HCT116 (cell line): Measurements from ENCODE around the gene TEAD3. TPM values are rescaled to one million over a fixed set of nuclear protein-coding genes. Genes with fewer than 3 reads are reported as not detected.

ENCODE experiments used
- ATAC-seq: fragments of 200-7000 bp; cut with Tn5 transposase; 2 replicates; pipeline ENCODE4 v1.9.1; 2020; ENCODE audit warnings: mild to moderate bottlenecking, moderate library complexity
- BruUV-seq: library from RNA; stranded (reverse); fragments of 400-500 nt; replicated peaks from 2 replicates; lab custom pipeline; 2021; lab: Mats Ljungman, UMichigan
- CTCF ChIA-PET: fragments of 300-600 bp; sonication (Branson Sonifier 250); formaldehyde crosslinking; loops from one replicate; lab custom pipeline; 2021; ENCODE audit warnings: antibody characterized with exemption; lab: Charles Lee
- POLR2A ChIA-PET: fragments of 300-600, 350-600 bp; sonication (Branson Sonifier 250); formaldehyde crosslinking; loops from one replicate; lab custom pipeline; 2021; ENCODE audit warnings: antibody characterized with exemption; lab: Charles Lee
- RAD21 ChIA-PET, 2 experiments: fragments of 300-600 bp; sonication (Branson Sonifier 250); formaldehyde crosslinking; loops; one replicate each; lab custom pipeline; 2023; ENCODE audit warnings: low total read pairs in 2 of 2; ENCODE audit not compliant: uncharacterized antibody in 2 of 2, unreplicated experiment in 2 of 2, low non-redundant PET in 1 of 2; lab: Charles Lee
- DNase-seq: peaks from one replicate; pipeline ENCODE4 v3.0.0-alpha.2; 2010; ENCODE audit warnings: low read depth, low spot score
- H2AFZ ChIP-seq: fragments of 200-600 bp; shearing (Covaris generic), sonication (generic); 2 replicates; pipeline ENCODE4 v1.6.1; 2017; ENCODE audit warnings: low read depth, mixed run types, mixed read lengths, antibody characterized with exemption, low read length; ENCODE audit not compliant: poor library complexity, severe bottlenecking
- H3K27ac ChIP-seq: 2 replicates; pipeline ENCODE4 v1.5.1; 2012; ENCODE audit warnings: low read depth, low read length
- H3K27me3 ChIP-seq: fragments of 200-600 bp; sonication (generic); 2 replicates; pipeline ENCODE4 v1.6.1; 2016; ENCODE audit warnings: mixed run types, low read length, mixed read lengths; ENCODE audit not compliant: insufficient read depth
- H3K36me3 ChIP-seq, 2 experiments: fragments of 200-500 bp in 1 of 2; fragments of 200-600 bp in 1 of 2; sonication (Bioruptor generic) in 1 of 2; sonication (generic) in 1 of 2; 2 replicates each; pipeline versions ENCODE4 v1.5.1 to v1.6.1; 2014 to 2016; ENCODE audit warnings: low read length in 2 of 2, inconsistent platforms in 1 of 2, mixed read lengths in 1 of 2, mixed run types in 1 of 2; ENCODE audit not compliant: insufficient read depth in 2 of 2, control insufficient read depth in 1 of 2
- H3K4me1 ChIP-seq, 2 experiments: fragments of 200-600 bp in 1 of 2; sonication (generic) in 1 of 2; 2 replicates each; pipeline versions ENCODE4 v1.5.1 to v1.6.1; 2012 to 2017; ENCODE audit warnings: low read length in 2 of 2, inconsistent platforms in 1 of 2, mild to moderate bottlenecking in 1 of 2, mixed read lengths in 1 of 2, mixed run types in 1 of 2, moderate library complexity in 1 of 2; ENCODE audit not compliant: insufficient read depth in 2 of 2, control insufficient read depth in 1 of 2
- H3K4me2 ChIP-seq: fragments of 200-600 bp; sonication (generic); 2 replicates; pipeline ENCODE4 v1.6.1; 2017; ENCODE audit warnings: mixed run types, low read length, mixed read lengths
- H3K4me3 ChIP-seq, 2 experiments: fragments of 200-600 bp in 1 of 2; sonication (generic) in 1 of 2; replicated peaks in 1 of 2; 2 replicates each; pipeline ENCODE4 v1.5.1; 2011 to 2016; ENCODE audit warnings: low read length in 2 of 2, control low read depth in 1 of 2, low read depth in 1 of 2, mild to moderate bottlenecking in 1 of 2, mixed read lengths in 1 of 2, mixed run types in 1 of 2
- H3K79me2 ChIP-seq: fragments of 200-600 bp; sonication (generic); 2 replicates; pipeline ENCODE4 v1.6.1; 2017; ENCODE audit warnings: mild to moderate bottlenecking, mixed run types, low read length, moderate library complexity, mixed read lengths; ENCODE audit not compliant: insufficient read depth
- H3K9ac ChIP-seq: fragments of 200-600 bp; sonication (generic); 2 replicates; pipeline ENCODE4 v1.6.1; 2016; ENCODE audit warnings: low read length, mixed read lengths
- H3K9me2 ChIP-seq: fragments of 200-600 bp; sonication (generic), shearing (Covaris generic); 2 replicates; pipeline ENCODE4 v1.6.1; 2017; ENCODE audit warnings: mixed run types, mild to moderate bottlenecking, moderate library complexity; ENCODE audit not compliant: insufficient read depth
- H3K9me3 ChIP-seq, 2 experiments: fragments of 200-500 bp in 1 of 2; fragments of 200-600 bp in 1 of 2; sonication (Bioruptor generic) in 1 of 2; sonication (generic) in 1 of 2; 2 replicates each; pipeline ENCODE4 v1.6.1; 2014 to 2017; ENCODE audit warnings: low read length in 2 of 2, mixed read lengths in 2 of 2, inconsistent platforms in 1 of 2, low read depth in 1 of 2, mild to moderate bottlenecking in 1 of 2, mixed run types in 1 of 2, moderate library complexity in 1 of 2; ENCODE audit not compliant: control insufficient read depth in 1 of 2, insufficient read depth in 1 of 2
- H4K20me1 ChIP-seq: fragments of 200-600 bp; sonication (generic), shearing (Covaris generic); 2 replicates; pipeline ENCODE4 v1.6.1; 2017; ENCODE audit warnings: mixed run types, mild to moderate bottlenecking, moderate library complexity; ENCODE audit not compliant: insufficient read depth
- ATF3 ChIP-seq: IDR thresholded peaks from 2 replicates; pipeline ENCODE4 v1.6.1; 2012
- CEBPB ChIP-seq: IDR thresholded peaks from 2 replicates; pipeline ENCODE4 v1.6.1; 2012; ENCODE audit warnings: low read depth
- EGR1 ChIP-seq: IDR thresholded peaks from 2 replicates; pipeline ENCODE4 v1.6.1; 2012; ENCODE audit warnings: low read depth
- EZH2 ChIP-seq: fragments of 200-600 bp; sonication (generic); IDR thresholded peaks from 2 replicates; pipeline ENCODE4 v1.6.1; 2017; ENCODE audit warnings: antibody characterized with exemption, mixed run types
- EZH2phosphoT487 ChIP-seq: fragments of 200-600 bp; IDR thresholded peaks from 2 replicates; pipeline ENCODE4 v1.6.1; 2018; ENCODE audit warnings: antibody characterized with exemption, borderline replicate concordance
- FOSL1 ChIP-seq: IDR thresholded peaks from 2 replicates; pipeline ENCODE4 v1.6.1; 2012; ENCODE audit warnings: low read depth
- JUND ChIP-seq: IDR thresholded peaks from 2 replicates; pipeline ENCODE4 v1.6.1; 2012
- MAX ChIP-seq: IDR thresholded peaks from 2 replicates; pipeline ENCODE4 v1.6.1; 2012
- POLR2A ChIP-seq: IDR thresholded peaks from 2 replicates; pipeline ENCODE4 v1.7.0; 2011; ENCODE audit warnings: borderline replicate concordance; ENCODE audit not compliant: insufficient read depth, insufficient read length; ENCODE audit errors: extremely low read depth
- POLR2AphosphoS5 ChIP-seq: IDR thresholded peaks from 2 replicates; pipeline ENCODE4 v1.6.1; 2011; ENCODE audit warnings: mild to moderate bottlenecking, low read depth, low read length, moderate library complexity
- RAD21 ChIP-seq: IDR thresholded peaks from 2 replicates; pipeline ENCODE4 v1.6.1; 2012; ENCODE audit warnings: low read depth, mild to moderate bottlenecking
- SIN3A ChIP-seq: IDR thresholded peaks from 2 replicates; pipeline ENCODE4 v1.6.1; 2012; ENCODE audit warnings: low read depth
- ZFX ChIP-seq: fragments of 450-650 bp; IDR thresholded peaks from 2 replicates; pipeline ENCODE4 v1.6.1; 2017
- ZNF274 ChIP-seq: fragments of 200-500 bp; sonication (Bioruptor generic); IDR thresholded peaks from 2 replicates; pipeline ENCODE4 v1.6.1; 2014; ENCODE audit warnings: mild to moderate bottlenecking, low read depth, low read length, inconsistent platforms
- intact Hi-C: fragments of 100-400 bp; cut with micrococcal nuclease; formaldehyde crosslinking; loops from 2 replicates; pipeline ENCODE4 v1.10.0; 2022
- total RNA-seq: library from RNA; stranded (reverse); gene quantifications from one replicate; pipeline ENCODE4 v1.2.1, GENCODE V29; 2021; ENCODE audit not compliant: unreplicated experiment
- TF ChIP-seq, protein P1 (sequence below): IDR thresholded peaks from 2 replicates; pipeline ENCODE4 v1.6.1; 2012; ENCODE audit warnings: low read depth
- TF ChIP-seq, protein P2 (sequence below): IDR thresholded peaks from 2 replicates; pipeline ENCODE4 v1.6.1; 2011; ENCODE audit warnings: mild to moderate bottlenecking, low read length, moderate library complexity; ENCODE audit not compliant: insufficient replicate concordance; ENCODE audit errors: extremely low read depth

Gene TEAD3
- total RNA-seq, 1 experiment from 2014 or later, result 21.8 TPM

DNA sequence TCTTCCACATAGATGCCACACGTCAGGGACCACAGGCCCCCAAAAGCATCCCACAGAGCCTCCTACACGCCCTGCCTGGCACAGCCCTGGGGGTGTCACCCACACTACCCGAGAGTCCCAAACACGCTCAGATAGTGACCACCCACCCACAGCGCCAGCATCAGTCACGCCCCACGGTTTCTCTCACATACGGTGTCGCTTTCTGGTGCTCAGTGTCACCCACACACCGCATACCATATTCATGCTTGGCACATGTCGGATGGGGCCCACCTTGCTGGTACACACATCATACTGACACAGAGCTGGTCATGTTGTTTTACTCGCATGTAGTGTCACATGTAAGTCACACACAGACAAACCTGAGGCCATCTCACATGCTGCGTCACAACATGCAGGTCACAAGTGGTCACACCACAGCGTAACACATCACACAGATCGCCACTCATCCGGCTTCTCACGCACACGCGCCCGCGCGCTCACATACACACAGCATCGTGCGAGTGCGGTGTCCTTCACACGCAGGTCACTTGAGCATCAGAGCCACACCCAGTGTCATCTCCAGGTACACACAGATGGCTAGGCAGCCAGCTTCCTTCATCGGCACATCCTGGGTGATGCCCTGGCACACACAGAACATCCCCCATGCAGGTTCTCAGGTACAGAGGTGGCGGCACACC lies 3.4 kb downstream of the TEAD3 start:
- ChIA-PET CTCF (no interaction called here), POLR2A (no interaction called here)

More for the DNA sequence above, 3.4 kb downstream of the TEAD3 start:
- no peak overlapping the region for H3K4me3 ChIP-seq
- intact Hi-C loops, result no loop called here
- TF ChIP-seq EZH2 (no peak), POLR2A (no peak), CEBPB (no peak), POLR2AphosphoS5 (no peak), FOSL1 (no peak), ZFX (no peak), MAX (no peak), JUND (no peak), RAD21 (no peak), ATF3 (no peak), ZNF274 (no peak), EGR1 (no peak), EZH2phosphoT487 (no peak), SIN3A (no peak)
- TF ChIP-seq, protein P1, sequence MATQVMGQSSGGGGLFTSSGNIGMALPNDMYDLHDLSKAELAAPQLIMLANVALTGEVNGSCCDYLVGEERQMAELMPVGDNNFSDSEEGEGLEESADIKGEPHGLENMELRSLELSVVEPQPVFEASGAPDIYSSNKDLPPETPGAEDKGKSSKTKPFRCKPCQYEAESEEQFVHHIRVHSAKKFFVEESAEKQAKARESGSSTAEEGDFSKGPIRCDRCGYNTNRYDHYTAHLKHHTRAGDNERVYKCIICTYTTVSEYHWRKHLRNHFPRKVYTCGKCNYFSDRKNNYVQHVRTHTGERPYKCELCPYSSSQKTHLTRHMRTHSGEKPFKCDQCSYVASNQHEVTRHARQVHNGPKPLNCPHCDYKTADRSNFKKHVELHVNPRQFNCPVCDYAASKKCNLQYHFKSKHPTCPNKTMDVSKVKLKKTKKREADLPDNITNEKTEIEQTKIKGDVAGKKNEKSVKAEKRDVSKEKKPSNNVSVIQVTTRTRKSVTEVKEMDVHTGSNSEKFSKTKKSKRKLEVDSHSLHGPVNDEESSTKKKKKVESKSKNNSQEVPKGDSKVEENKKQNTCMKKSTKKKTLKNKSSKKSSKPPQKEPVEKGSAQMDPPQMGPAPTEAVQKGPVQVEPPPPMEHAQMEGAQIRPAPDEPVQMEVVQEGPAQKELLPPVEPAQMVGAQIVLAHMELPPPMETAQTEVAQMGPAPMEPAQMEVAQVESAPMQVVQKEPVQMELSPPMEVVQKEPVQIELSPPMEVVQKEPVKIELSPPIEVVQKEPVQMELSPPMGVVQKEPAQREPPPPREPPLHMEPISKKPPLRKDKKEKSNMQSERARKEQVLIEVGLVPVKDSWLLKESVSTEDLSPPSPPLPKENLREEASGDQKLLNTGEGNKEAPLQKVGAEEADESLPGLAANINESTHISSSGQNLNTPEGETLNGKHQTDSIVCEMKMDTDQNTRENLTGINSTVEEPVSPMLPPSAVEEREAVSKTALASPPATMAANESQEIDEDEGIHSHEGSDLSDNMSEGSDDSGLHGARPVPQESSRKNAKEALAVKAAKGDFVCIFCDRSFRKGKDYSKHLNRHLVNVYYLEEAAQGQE, result no peak
- TF ChIP-seq, protein P2, sequence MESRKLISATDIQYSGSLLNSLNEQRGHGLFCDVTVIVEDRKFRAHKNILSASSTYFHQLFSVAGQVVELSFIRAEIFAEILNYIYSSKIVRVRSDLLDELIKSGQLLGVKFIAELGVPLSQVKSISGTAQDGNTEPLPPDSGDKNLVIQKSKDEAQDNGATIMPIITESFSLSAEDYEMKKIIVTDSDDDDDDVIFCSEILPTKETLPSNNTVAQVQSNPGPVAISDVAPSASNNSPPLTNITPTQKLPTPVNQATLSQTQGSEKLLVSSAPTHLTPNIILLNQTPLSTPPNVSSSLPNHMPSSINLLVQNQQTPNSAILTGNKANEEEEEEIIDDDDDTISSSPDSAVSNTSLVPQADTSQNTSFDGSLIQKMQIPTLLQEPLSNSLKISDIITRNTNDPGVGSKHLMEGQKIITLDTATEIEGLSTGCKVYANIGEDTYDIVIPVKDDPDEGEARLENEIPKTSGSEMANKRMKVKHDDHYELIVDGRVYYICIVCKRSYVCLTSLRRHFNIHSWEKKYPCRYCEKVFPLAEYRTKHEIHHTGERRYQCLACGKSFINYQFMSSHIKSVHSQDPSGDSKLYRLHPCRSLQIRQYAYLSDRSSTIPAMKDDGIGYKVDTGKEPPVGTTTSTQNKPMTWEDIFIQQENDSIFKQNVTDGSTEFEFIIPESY, result no peak
- no peak overlapping the region for H3K9ac ChIP-seq
- peaks cover 45 to 69% of the 10 kb centered on the region in 2 experiments for H3K4me1 ChIP-seq
- no peaks in the 10 kb centered on the region for H3K36me3 ChIP-seq
- H3K79me2 ChIP-seq, result peaks cover 57% of the 10 kb centered on the region
- no peak for DNase-seq
- ATAC-seq, result no peak
- H3K9me3 ChIP-seq, result no peaks in the 10 kb centered on the region
- no peak overlapping the region for H2AFZ ChIP-seq
- no peaks in the 10 kb centered on the region for H3K9me2 ChIP-seq
- no peaks in the 10 kb centered on the region for H4K20me1 ChIP-seq
- no peak overlapping the region for H3K27ac ChIP-seq
- RAD21 ChIA-PET, result no interaction called here
- H3K4me2 ChIP-seq, result no peak overlapping the region
- no peaks in the 10 kb centered on the region for H3K27me3 ChIP-seq
- BruUV-seq, result no TSS peak
